IMR-90 (cell line): Measurements from ENCODE around the gene FAM118A. TPM values are rescaled to one million over a fixed set of nuclear protein-coding genes. Genes with fewer than 3 reads are reported as not detected.

Experiments
- ATAC-seq: fragments of 200-7000 bp; cut with Tn5 transposase; 2 replicates; pipeline ENCODE4 v1.9.1; 2020; ENCODE audit warnings: low read depth, mild to moderate bottlenecking, moderate library complexity
- BruUV-seq: library from RNA; stranded (reverse); fragments of 400-500 nt; replicated peaks from 2 replicates; lab custom pipeline; 2021; lab: Mats Ljungman, UMichigan
- CTCF ChIA-PET: fragments of 300-600 bp; formaldehyde crosslinking; extraction: SDS; loops from one replicate; lab custom pipeline; 2021; ENCODE audit warnings: antibody characterized with exemption; lab: Yijun Ruan, JAX
- POLR2A ChIA-PET: fragments of 300-600 bp; sonication (Branson Sonifier 250); formaldehyde crosslinking; loops from one replicate; lab custom pipeline; 2022; ENCODE audit warnings: antibody characterized with exemption; ENCODE audit not compliant: unreplicated experiment; lab: Charles Lee
- DNase-seq: peaks from one replicate; pipeline ENCODE4 v3.0.0; 2013
- H2AFZ ChIP-seq: replicated peaks from 2 replicates; pipeline ENCODE3; 2013; ENCODE audit warnings: low read length, mild to moderate bottlenecking; ENCODE audit not compliant: poor library complexity
- H2AK5ac ChIP-seq: 2 replicates; pipeline ENCODE4 v1.6.1; 2013; ENCODE audit warnings: low read depth, low read length, inconsistent platforms
- H2AK9ac ChIP-seq: replicated peaks from 2 replicates; pipeline ENCODE3; 2013; ENCODE audit warnings: mild to moderate bottlenecking, low read depth, low read length, moderate library complexity; ENCODE audit not compliant: poor library complexity
- H2BK120ac ChIP-seq: 2 replicates; pipeline ENCODE4 v1.6.1; 2013; ENCODE audit warnings: low read depth, low read length, inconsistent platforms
- H2BK15ac ChIP-seq: 3 replicates; pipeline ENCODE4 v1.6.1; 2013; ENCODE audit warnings: low read depth, low read length, inconsistent platforms
- H2BK20ac ChIP-seq: 2 replicates; pipeline ENCODE4 v1.6.1; 2013; ENCODE audit warnings: low read depth, mild to moderate bottlenecking, inconsistent platforms, low read length, moderate library complexity
- H2BK5ac ChIP-seq: 2 replicates; pipeline ENCODE4 v1.6.1; 2013; ENCODE audit warnings: mild to moderate bottlenecking, low read depth, low read length, inconsistent platforms; ENCODE audit not compliant: poor library complexity, severe bottlenecking
- H3K14ac ChIP-seq: replicated peaks from 2 replicates; pipeline ENCODE4 v1.6.1; 2013; ENCODE audit warnings: low read depth, low read length, inconsistent platforms
- H3K18ac ChIP-seq: 2 replicates; pipeline ENCODE4 v1.6.1; 2013; ENCODE audit warnings: low read depth, low read length, control low read depth
- H3K23ac ChIP-seq: 2 replicates; pipeline ENCODE4 v1.6.1; 2013; ENCODE audit warnings: low read depth, low read length, inconsistent platforms
- H3K27ac ChIP-seq: 2 replicates; pipeline ENCODE4 v1.5.1; 2013; ENCODE audit warnings: mild to moderate bottlenecking, control low read depth, low read length; ENCODE audit not compliant: insufficient read depth
- H3K27me3 ChIP-seq: 2 replicates; pipeline ENCODE4 v1.6.1; 2013; ENCODE audit warnings: low read length; ENCODE audit not compliant: control insufficient read depth, insufficient read depth
- H3K36me3 ChIP-seq: 2 replicates; pipeline ENCODE4 v1.6.1; 2013; ENCODE audit warnings: low read length, mixed read lengths; ENCODE audit not compliant: control insufficient read depth, insufficient read depth
- H3K4ac ChIP-seq: 2 replicates; pipeline ENCODE4 v1.6.1; 2013; ENCODE audit warnings: low read depth, low read length, inconsistent platforms
- H3K4me1 ChIP-seq: 2 replicates; pipeline ENCODE4 v1.6.1; 2013; ENCODE audit warnings: low read length, mixed read lengths; ENCODE audit not compliant: control insufficient read depth, insufficient read depth
- H3K4me2 ChIP-seq: 2 replicates; pipeline ENCODE4 v1.6.1; 2013; ENCODE audit warnings: low read depth, mild to moderate bottlenecking, control low read depth, low read length, moderate library complexity
- H3K4me3 ChIP-seq: 2 replicates; pipeline ENCODE4 v1.5.1; 2013; ENCODE audit warnings: low read depth, mild to moderate bottlenecking, control low read depth, low read length, moderate library complexity; ENCODE audit not compliant: insufficient read depth
- H3K56ac ChIP-seq: 2 replicates; pipeline ENCODE4 v1.6.1; 2013; ENCODE audit warnings: low read length, inconsistent platforms; ENCODE audit not compliant: insufficient read depth; ENCODE audit errors: extremely low read depth
- H3K79me1 ChIP-seq, 2 experiments: 2 replicates each; pipeline ENCODE4 v1.6.1; 2013; ENCODE audit warnings: low read length in 2 of 2, inconsistent platforms in 1 of 2, low read depth in 1 of 2
- H3K9ac ChIP-seq: 2 replicates; pipeline ENCODE4 v1.6.1; 2013; ENCODE audit warnings: low read depth, low read length, control low read depth
- H3K9me1 ChIP-seq: 2 replicates; pipeline ENCODE4 v1.6.1; 2013; ENCODE audit warnings: low read length, inconsistent platforms; ENCODE audit not compliant: insufficient read depth
- H3K9me3 ChIP-seq: 2 replicates; pipeline ENCODE4 v1.6.1; 2013; ENCODE audit warnings: low read length; ENCODE audit not compliant: control insufficient read depth, insufficient read depth
- H4K20me1 ChIP-seq: 2 replicates; pipeline ENCODE4 v1.6.1; 2013; ENCODE audit warnings: low read length, inconsistent platforms; ENCODE audit not compliant: insufficient read depth
- H4K5ac ChIP-seq: 2 replicates; pipeline ENCODE4 v1.6.1; 2013; ENCODE audit warnings: mild to moderate bottlenecking, low read depth, low read length, control low read depth
- H4K8ac ChIP-seq, 2 experiments: 2 replicates each; pipeline ENCODE4 v1.6.1; 2013; ENCODE audit warnings: low read depth in 2 of 2, low read length in 2 of 2, control low read depth in 1 of 2, inconsistent platforms in 1 of 2
- H4K91ac ChIP-seq: 2 replicates; pipeline ENCODE4 v1.6.1; 2013; ENCODE audit warnings: low read depth, low read length, inconsistent platforms; ENCODE audit not compliant: insufficient read depth
- CEBPB ChIP-seq: IDR thresholded peaks from 2 replicates; pipeline ENCODE4 v1.6.1; 2012; ENCODE audit warnings: low read depth, low read length, improper control_type of control experiment
- CHD1 ChIP-seq: IDR thresholded peaks from 2 replicates; pipeline ENCODE4 v1.6.1; 2012; ENCODE audit warnings: low read depth, low read length, improper control_type of control experiment
- MAFK ChIP-seq: IDR thresholded peaks from 2 replicates; pipeline ENCODE4 v1.6.1; 2012; ENCODE audit warnings: low read depth, low read length, improper control_type of control experiment
- RAD21 ChIP-seq: IDR thresholded peaks from 2 replicates; pipeline ENCODE4 v1.6.1; 2012; ENCODE audit warnings: low read length, improper control_type of control experiment
- WGBS, 2 experiments: methylation state at CpG; one replicate each; pipeline versions ENCODE4 v1.1.5 to v1.1.7; 2013; ENCODE audit warnings: missing lambda C conversion rate in 2 of 2; ENCODE audit not compliant: insufficient read length in 1 of 2; ENCODE audit errors: extremely low coverage in 2 of 2; 5-methylcytosine and 5-hydroxymethylcytosine counted together
- dilution Hi-C: fragments of 300-500 bp; cut with HindIII; formaldehyde crosslinking; loops from one replicate; pipeline ENCODE4 v1.14.3; 2018; ENCODE audit warnings: low sequenced_read_pairs; ENCODE audit not compliant: unreplicated experiment
- in situ Hi-C: fragments of 300-500 bp; cut with MboI; formaldehyde crosslinking; loops from 3 replicates; pipeline ENCODE4 v1.14.3; 2019; ENCODE audit warnings: low sequenced_read_pairs, inconsistent platforms, mixed read lengths
- intact Hi-C: fragments of 100-400 bp; cut with micrococcal nuclease; formaldehyde crosslinking; loops from 2 replicates; pipeline ENCODE4 v1.10.0; 2022
- polyA plus RNA-seq, 3 experiments: library from polyadenylated mRNA; depleted of rRNA; stranded (reverse); fragments of >200 nt; gene quantifications; 2 replicates each; pipeline ENCODE4 v1.2.3, GENCODE V29; 2012; ENCODE audit warnings: low replicate concordance in 1 of 3
- total RNA-seq: library from RNA; depleted of rRNA; stranded (reverse); fragments of >200 nt; gene quantifications from 2 replicates; pipeline ENCODE4 v1.2.3, GENCODE V29; 2012

Gene FAM118A
- total and polyA plus RNA-seq, 2 of the 4 experiments (the other 2 are of a cell fraction), result 20.6 to 95.6 TPM

- H3K4me3 ChIP-seq, result no peak overlapping the region
- no peak overlapping the region for H3K14ac ChIP-seq
- no peak overlapping the region for H3K23ac ChIP-seq
- H2BK120ac ChIP-seq, result no peak overlapping the region
- no peaks in the 10 kb centered on the region for H3K79me1 ChIP-seq
- dilution Hi-C loops (no loop called here), in situ Hi-C loops (no loop called here), intact Hi-C loops (no loop called here)
- H3K4ac ChIP-seq, result no peak overlapping the region
- H2BK5ac ChIP-seq, result no peak overlapping the region
- no peaks in the 10 kb centered on the region for H3K9me1 ChIP-seq
- H3K36me3 ChIP-seq, result peaks cover 24% of the 10 kb centered on the region
- H4K8ac ChIP-seq, result no peak overlapping the region
- no CpG with 5 or more reads among the region's 5 CpGs for WGBS, 2 experiments
- ChIA-PET CTCF (no interaction called here), POLR2A (no interaction called here)
- no TSS peak for BruUV-seq
- TF ChIP-seq MAFK (no peak), CEBPB (no peak), CHD1 (no peak), RAD21 (no peak)
- H4K91ac ChIP-seq, result no peak overlapping the region
- DNase-seq (no peak), ATAC-seq (no peak)
- H2BK20ac ChIP-seq, result no peak overlapping the region
- no peak overlapping the region for H3K9ac ChIP-seq
- no peak overlapping the region for H3K56ac ChIP-seq
- no peak overlapping the region for H2AFZ ChIP-seq
- no peak overlapping the region for H3K4me2 ChIP-seq
- no peaks in the 10 kb centered on the region for H3K4me1 ChIP-seq
- no peak overlapping the region for H2BK15ac ChIP-seq
- no peak overlapping the region for H4K5ac ChIP-seq
- H3K27me3 ChIP-seq, result no peaks in the 10 kb centered on the region
- H4K20me1 ChIP-seq, result no peaks in the 10 kb centered on the region
- no peak overlapping the region for H2AK5ac ChIP-seq
- no peaks in the 10 kb centered on the region for H3K9me3 ChIP-seq
- H3K18ac ChIP-seq, result no peak overlapping the region
- H2AK9ac ChIP-seq, result no peak overlapping the region
- no peak overlapping the region for H3K27ac ChIP-seq
Measured at GRCh38 chr22:45344334-45344733, 34.6 kb downstream of the FAM118A start.
